Activated CD4-positive, alpha-beta T cell treated with anti-CD3 and anti-CD28 coated beads, Interleukin-2, Interleukin-6, amounts not matched to agents 100 ng/mL and 50 ng/mL, durations not matched to agents 16 hours and 8 hours (primary cell): ENCODE results near the gene TPST2.

Source experiments
- DNase-seq: peaks from one replicate; pipeline ENCODE4 v3.0.0-alpha.2; 2020

The TPST2 gene

GRCh38 chr22:26553056-26553752 is 36.7 kb downstream of the TPST2 start:
- no peak for DNase-seq

GRCh38 chr22:26552466-26552865 is 37.5 kb downstream of the TPST2 start:
- DNase-seq: no peak

GRCh38 chr22:26551568-26551967 is 38.4 kb downstream of the TPST2 start:
- DNase-seq: no peak

- DNase-seq: no peak
Measured at GRCh38 chr22:26550498-26551033, 39.4 kb downstream of the TPST2 start.

- DNase-seq: no peak
Measured at GRCh38 chr22:26549902-26550497, 39.9 kb downstream of the TPST2 start.

GRCh38 chr22:26548984-26549383 is 40.9 kb downstream of the TPST2 start:
- DNase-seq: no peak

- DNase-seq: no peak
Measured at GRCh38 chr22:26548303-26548702, 41.6 kb downstream of the TPST2 start.

GRCh38 chr22:26547837-26548236 is 42.1 kb downstream of the TPST2 start:
- no peak for DNase-seq

- DNase-seq: peak; percentile 51
Measured at GRCh38 chr22:26547426-26547825, 42.5 kb downstream of the TPST2 start.

- DNase-seq: no peak
Measured at GRCh38 chr22:26546282-26546681, 43.6 kb downstream of the TPST2 start.

- no peak for DNase-seq
Measured at GRCh38 chr22:26545827-26546226, 44.1 kb downstream of the TPST2 start.

GRCh38 chr22:26545385-26545784 is 44.5 kb downstream of the TPST2 start:
- no peak for DNase-seq

- DNase-seq: no peak
Measured at GRCh38 chr22:26544489-26544888, 45.4 kb downstream of the TPST2 start.

- peak; percentile 17 for DNase-seq
Measured at GRCh38 chr22:26542831-26543230, 47.1 kb downstream of the TPST2 start.

GRCh38 chr22:26541167-26541819 is 48.6 kb downstream of the TPST2 start:
- no peak for DNase-seq

GRCh38 chr22:26540119-26540518 is 49.8 kb downstream of the TPST2 start:
- DNase-seq: no peak

- no peak for DNase-seq
Measured at GRCh38 chr22:26536762-26537134, 53.2 kb downstream of the TPST2 start.

GRCh38 chr22:26536056-26536761 is 53.7 kb downstream of the TPST2 start:
- no peak for DNase-seq

- no peak for DNase-seq
Measured at GRCh38 chr22:26535603-26535908, 54.4 kb downstream of the TPST2 start.

GRCh38 chr22:26534874-26535602 is 54.9 kb downstream of the TPST2 start:
- no peak for DNase-seq

GRCh38 chr22:26534171-26534855 is 55.6 kb downstream of the TPST2 start:
- DNase-seq: no peak

GRCh38 chr22:26529345-26529744 is 60.6 kb downstream of the TPST2 start:
- DNase-seq: no peak
